NB4 (cell line): Measurements from ENCODE around the gene KLHDC9.

Experiments used
- DNase-seq: peaks from one replicate; pipeline ENCODE4 v3.0.0; 2010; ENCODE audit warnings: low read depth
- H3K4me3 ChIP-seq: one replicate; pipeline ENCODE4 v1.5.1; 2011; ENCODE audit warnings: mild to moderate bottlenecking, low read depth, low read length, moderate library complexity
- CTCF ChIP-seq: IDR thresholded peaks from one replicate; pipeline ENCODE4 v1.5.1; 2012; ENCODE audit warnings: low read depth, low read length
- MAX ChIP-seq: IDR thresholded peaks from 2 replicates; pipeline ENCODE4 v1.6.1; 2011; ENCODE audit warnings: low read depth, low read length
- MYC ChIP-seq: IDR thresholded peaks from 2 replicates; pipeline ENCODE4 v1.6.1; 2011; ENCODE audit warnings: low read depth, low read length
- POLR2A ChIP-seq: IDR thresholded peaks from 2 replicates; pipeline ENCODE4 v1.6.1; 2011; ENCODE audit warnings: mild to moderate bottlenecking; ENCODE audit not compliant: insufficient read length; ENCODE audit errors: extremely low read depth

KLHDC9 gene

GRCh38 chr1:161138431-161138830 is 40.3 kb downstream of the KLHDC9 start:
- DNase-seq: no peak
- TF ChIP-seq CTCF (no peak), POLR2A (no peak), MYC (no peak), MAX (no peak)
- no peak overlapping the region for H3K4me3 ChIP-seq

GRCh38 chr1:161139766-161140165 is 41.6 kb downstream of the KLHDC9 start:
- DNase-seq: peak; percentile 70
- peak; percentile 38 for TF ChIP-seq CTCF
- no peak for TF ChIP-seq MYC
- TF ChIP-seq MAX: no peak
- TF ChIP-seq POLR2A: no peak
- no peak overlapping the region for H3K4me3 ChIP-seq

- H3K4me3 ChIP-seq: no peak overlapping the region
- no peak for DNase-seq
Measured at GRCh38 chr1:161140755-161141400, 42.7 kb downstream of the KLHDC9 start.

GRCh38 chr1:161145832-161146231 is 47.7 kb downstream of the KLHDC9 start:
- no peak overlapping the region for H3K4me3 ChIP-seq
- DNase-seq: no peak
- TF ChIP-seq CTCF: no peak
- TF ChIP-seq MYC: no peak
- no peak for TF ChIP-seq MAX

More at GRCh38 chr1:161140755-161141400, 42.7 kb downstream of the KLHDC9 start:
- no peak for TF ChIP-seq CTCF
- no peak for TF ChIP-seq POLR2A
- no peak for TF ChIP-seq MYC
- no peak for TF ChIP-seq MAX
